GM21515 (cell line): Measurements from ENCODE around the gene ATP1A1.

Source experiments
- ATAC-seq: cut with Tn5 transposase; IDR thresholded peaks from one replicate; pipeline ENCODE4 v1.9.1; 2021; ENCODE audit not compliant: unreplicated experiment

The ATP1A1 gene

GRCh38 chr1:116433275-116434257 is 60.5 kb downstream of the ATP1A1 start:
- ATAC-seq, result no peak

- no peak for ATAC-seq
Observed at GRCh38 chr1:116434849-116435248, 61.8 kb downstream of the ATP1A1 start.

GRCh38 chr1:116435806-116436610 is 63.0 kb downstream of the ATP1A1 start:
- no peak for ATAC-seq

GRCh38 chr1:116436611-116436970 is 63.5 kb downstream of the ATP1A1 start:
- no peak for ATAC-seq

- no peak for ATAC-seq
Observed at GRCh38 chr1:116439701-116440100, 66.7 kb downstream of the ATP1A1 start.

GRCh38 chr1:116440731-116441130 is 67.7 kb downstream of the ATP1A1 start:
- ATAC-seq, result no peak

- ATAC-seq, result no peak
Observed at GRCh38 chr1:116445534-116445933, 72.5 kb downstream of the ATP1A1 start.

GRCh38 chr1:116446686-116447085 is 73.6 kb downstream of the ATP1A1 start:
- no peak for ATAC-seq

- no peak for ATAC-seq
Observed at GRCh38 chr1:116448785-116449385, 75.8 kb downstream of the ATP1A1 start.

- no peak for ATAC-seq
Observed at GRCh38 chr1:116449578-116449977, 76.5 kb downstream of the ATP1A1 start.

- no peak for ATAC-seq
Observed at GRCh38 chr1:116451702-116452101, 78.7 kb downstream of the ATP1A1 start.

- ATAC-seq, result no peak
Observed at GRCh38 chr1:116453481-116453880, 80.4 kb downstream of the ATP1A1 start.

GRCh38 chr1:116453906-116454305 is 80.9 kb downstream of the ATP1A1 start:
- ATAC-seq, result no peak
